IPS DF 19.7 (cell line): ENCODE data around the gene HAUS8.
"Not testable (repeated sequence)": the region's sequence is repeated elsewhere in the genome, so short reads cannot be mapped to it uniquely, and the experiment has no call there.

Source experiments
- DNase-seq: peaks from one replicate; pipeline ENCODE4 v3.0.0-alpha.2; 2013; ENCODE audit warnings: low read depth, low spot score

The HAUS8 gene

GRCh38 chr19:17035842-17036424, 39.3 kb downstream of the HAUS8 start:
- DNase-seq = no peak

DNA sequence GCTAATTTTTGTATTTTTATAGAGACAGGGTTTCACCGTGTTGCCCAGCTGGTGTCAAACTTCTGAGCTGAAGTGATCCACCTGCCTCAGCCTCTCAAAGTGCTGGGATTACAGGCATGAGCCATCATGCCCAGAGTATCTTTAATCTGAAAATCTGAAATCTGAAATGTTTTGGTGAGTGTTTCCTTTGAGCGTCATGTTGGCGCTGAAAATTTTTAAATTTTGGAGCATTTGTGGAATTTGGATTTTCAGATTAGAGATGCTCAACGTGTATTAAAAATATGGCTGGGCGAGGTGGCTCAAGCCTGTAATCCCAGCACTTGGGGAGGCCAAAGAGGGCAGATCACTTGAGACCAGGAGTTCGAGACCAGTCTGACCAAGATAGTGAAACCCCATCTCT, 43.5 kb downstream of the HAUS8 start:
- DNase-seq = no peak

GRCh38 chr19:17027535-17027975, 47.7 kb downstream of the HAUS8 start:
- no peak for DNase-seq

DNA sequence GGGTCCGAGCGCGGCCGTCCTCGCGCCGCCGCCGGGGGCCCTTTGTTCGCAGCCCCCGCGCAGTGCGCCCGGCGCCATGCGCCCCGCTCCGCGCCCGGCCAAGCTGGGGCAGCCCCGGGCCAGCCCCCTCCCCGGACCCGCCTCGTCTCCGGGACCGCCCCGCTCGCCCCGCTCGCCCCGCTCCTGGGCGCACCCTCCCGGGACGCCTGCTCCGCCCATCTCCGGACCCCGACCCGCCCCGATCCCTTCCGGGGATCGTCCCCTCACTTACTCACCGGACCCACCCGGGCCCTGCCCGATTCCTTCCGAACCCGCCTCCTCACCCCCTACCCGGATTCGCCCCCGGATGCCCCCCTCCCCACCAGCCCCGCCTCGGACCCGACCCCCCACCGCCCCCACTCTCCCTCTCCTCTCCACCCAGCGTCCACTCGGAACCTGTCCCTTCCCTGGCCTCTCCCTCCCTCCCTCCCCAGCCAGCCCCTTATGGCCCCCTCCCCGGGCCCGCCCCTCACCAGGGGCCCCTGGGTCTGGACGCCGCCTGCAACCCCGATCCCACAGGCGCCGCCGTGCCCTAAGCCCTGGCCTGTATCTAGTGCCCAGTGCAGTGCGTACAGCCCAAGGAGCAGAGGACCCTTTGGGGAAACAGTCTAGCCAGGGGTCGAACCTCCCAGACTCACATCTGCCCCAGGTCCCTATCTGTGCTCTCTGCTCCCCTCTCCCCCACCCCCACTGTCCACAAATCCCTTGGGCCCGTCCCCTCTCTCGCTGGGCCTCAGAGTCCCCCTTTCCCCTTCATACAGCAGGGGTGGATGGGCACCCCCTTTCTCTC, 48.3 kb downstream of the HAUS8 start, which contains the start of gene CPAMD8:
TSS of gene CPAMD8 (minus strand) at position 105 of the 829 bp plus-strand sequence. CDS start 168 bp downstream, outside the sequence.
- DNase-seq = no peak

- DNase-seq = no peak
Measured at GRCh38 chr19:17025991-17026658, 49.1 kb downstream of the HAUS8 start.

DNA sequence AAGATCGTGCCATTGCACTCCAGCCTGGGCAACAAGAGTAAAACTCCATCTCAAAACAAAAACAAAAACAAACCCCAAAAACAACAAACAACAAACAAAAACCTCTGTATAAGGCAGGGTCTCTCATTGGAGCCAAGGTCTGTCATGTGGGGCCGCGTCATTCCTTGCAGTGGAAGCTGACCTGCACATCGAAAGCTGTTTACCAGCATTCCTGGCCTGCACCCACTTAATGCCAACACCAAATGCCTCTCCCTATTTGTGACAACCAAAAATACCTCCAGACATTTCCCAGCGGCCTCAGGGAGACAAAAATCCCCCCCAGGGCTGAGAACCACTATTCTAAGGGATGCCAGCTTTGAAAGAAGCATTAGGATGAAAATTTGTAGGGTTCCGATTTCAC, 49.9 kb downstream of the HAUS8 start:
- DNase-seq = no peak

DNA sequence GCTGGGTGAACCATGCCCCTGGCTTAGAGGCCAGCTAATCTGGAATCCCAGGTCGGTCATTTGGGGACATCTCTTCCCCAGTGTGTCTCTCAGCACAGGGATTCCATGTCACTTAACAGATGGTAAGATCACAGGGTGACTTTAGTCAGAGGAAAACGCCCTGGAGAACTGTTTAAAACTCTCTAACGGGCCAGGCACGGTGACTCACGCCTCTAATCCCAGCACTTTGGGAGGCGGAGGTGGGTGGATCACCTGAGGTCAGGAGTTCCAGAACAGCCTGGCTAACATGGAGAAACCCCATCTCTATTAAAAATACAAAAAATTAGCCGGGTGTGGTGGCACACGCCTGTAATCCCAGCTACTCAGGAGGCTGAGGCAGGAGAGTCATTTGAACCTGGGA, 50.3 kb downstream of the HAUS8 start:
- not testable (repeated sequence) for DNase-seq

- no peak for DNase-seq
Measured at GRCh38 chr19:17023805-17024204, 51.4 kb downstream of the HAUS8 start.

DNA sequence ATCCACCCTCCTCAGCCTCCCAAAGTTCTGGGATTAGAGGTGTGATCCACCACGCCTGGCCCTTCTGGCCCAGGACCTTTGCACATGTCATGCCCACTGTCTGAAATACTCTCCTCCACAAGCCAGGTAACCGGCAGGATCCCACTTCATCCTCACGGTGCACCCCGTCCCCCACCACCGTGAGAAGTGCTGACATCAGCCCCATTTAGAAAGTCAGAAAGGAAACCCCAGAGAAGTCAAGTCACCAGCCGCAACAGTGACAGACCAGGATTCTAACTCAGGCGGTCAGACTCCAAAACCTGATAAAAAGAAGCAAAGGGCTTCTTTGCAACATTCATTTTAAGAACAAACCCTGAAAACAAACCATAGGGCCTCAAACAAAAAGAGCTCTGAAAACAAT, 52.5 kb downstream of the HAUS8 start:
- no peak for DNase-seq

- no peak for DNase-seq
Measured at GRCh38 chr19:17021793-17022590, 53.3 kb downstream of the HAUS8 start.

- DNase-seq = no peak
Measured at GRCh38 chr19:17021328-17021727, 53.9 kb downstream of the HAUS8 start.

- no peak for DNase-seq
Measured at GRCh38 chr19:17020823-17021222, 54.4 kb downstream of the HAUS8 start.

- no peak for DNase-seq
Measured at GRCh38 chr19:17020385-17020784, 54.9 kb downstream of the HAUS8 start.

GRCh38 chr19:17014212-17014861, 60.9 kb downstream of the HAUS8 start:
- DNase-seq = not testable (repeated sequence)

GRCh38 chr19:17011485-17011884, 63.8 kb downstream of the HAUS8 start:
- no peak for DNase-seq

- no peak for DNase-seq
Measured at GRCh38 chr19:17006579-17006978, 68.7 kb downstream of the HAUS8 start.

DNA sequence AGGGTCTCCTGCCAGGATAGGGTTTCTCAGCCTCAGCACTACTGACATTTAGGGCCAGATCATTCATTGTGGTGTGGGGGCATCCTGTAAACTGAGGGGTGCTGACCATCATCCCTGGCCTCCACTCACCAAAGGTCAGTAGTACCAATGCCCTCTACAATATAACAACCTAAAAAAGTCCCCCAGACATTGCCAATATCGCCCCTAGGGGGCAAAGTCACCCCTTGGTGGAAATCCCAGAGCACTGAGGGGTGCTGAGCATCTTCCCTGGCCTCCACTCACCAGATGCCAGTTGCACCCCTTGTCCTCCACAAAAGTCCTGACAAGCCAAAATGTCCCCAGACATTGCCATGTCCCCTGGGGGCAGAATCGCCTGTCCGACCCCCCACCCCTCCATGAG, 70.3 kb downstream of the HAUS8 start:
- DNase-seq = no peak

DNA sequence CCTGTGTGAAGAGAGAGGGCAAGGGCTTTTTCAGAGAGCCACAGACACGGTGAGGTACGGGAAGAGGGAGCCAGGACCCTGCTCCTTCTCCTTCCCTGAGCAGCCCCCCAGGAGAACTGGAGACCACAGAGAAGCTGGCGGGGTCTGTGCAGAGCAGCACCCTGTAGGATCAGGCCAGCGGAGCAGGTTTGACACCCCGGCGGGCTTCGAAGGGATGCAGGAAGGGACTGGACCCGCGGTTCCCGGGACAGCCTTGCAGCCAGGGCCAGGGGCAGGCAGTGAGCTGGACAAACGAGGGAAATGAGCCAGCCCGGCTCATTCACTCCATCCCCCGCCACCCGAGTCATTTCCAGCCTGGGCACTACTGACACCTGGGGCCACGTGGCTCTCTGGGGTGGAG, 70.9 kb downstream of the HAUS8 start:
- DNase-seq = no peak

DNA sequence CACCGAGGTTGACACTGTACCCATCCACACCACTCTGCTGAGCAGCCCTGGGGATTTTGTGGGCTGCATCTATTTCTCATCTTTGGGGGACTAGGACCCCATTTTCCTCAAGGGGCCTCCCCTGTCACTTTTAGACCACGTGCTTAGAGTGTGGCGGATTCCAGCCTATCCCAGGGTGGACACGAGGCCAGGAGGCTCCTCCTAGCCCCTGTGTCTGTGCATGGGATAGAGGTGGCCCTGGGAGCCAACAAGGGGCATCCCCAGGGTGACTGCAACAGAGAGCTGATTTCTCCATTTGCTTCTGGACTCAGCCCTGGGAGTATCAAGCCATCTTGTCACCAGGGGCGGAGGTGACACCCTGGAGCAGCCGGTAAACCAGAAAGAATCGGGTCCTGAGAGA, 72.8 kb downstream of the HAUS8 start:
- DNase-seq = no peak

DNA sequence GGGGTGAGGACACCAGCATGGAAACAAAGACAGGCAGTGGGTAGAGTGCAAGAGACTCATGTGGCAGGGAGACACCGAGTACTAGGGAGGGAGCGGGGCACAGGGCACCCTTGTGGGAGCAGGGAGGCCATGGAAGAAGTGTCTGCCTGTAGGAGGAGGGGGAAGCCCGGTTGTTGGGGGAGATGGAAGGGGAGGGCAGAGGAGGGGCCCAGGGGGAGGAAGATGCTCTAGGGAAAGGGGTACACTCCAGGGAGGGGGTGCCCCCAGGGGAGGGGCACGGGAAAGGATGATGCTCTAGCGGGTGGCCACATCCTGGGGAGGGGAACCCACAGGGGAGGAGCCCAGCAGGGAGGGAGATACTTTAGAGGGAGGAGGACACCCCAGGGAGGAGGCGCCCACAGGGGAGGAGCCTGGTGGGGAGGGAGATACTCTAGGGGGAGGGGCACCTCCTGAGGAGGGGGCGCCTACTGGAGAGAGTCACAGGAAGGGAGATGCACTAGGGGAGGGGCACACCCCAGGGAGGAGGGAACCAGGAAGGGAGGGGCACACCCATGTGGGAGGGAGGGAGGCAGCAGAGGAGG, 73.6 kb downstream of the HAUS8 start:
- DNase-seq = no peak
